Measurements from ENCODE around the gene CYB5RL.

GRCh38 chr1:54243022-54243421 is 43.2 kb upstream of the CYB5RL start:
- TF ChIP-seq, protein P1, sequence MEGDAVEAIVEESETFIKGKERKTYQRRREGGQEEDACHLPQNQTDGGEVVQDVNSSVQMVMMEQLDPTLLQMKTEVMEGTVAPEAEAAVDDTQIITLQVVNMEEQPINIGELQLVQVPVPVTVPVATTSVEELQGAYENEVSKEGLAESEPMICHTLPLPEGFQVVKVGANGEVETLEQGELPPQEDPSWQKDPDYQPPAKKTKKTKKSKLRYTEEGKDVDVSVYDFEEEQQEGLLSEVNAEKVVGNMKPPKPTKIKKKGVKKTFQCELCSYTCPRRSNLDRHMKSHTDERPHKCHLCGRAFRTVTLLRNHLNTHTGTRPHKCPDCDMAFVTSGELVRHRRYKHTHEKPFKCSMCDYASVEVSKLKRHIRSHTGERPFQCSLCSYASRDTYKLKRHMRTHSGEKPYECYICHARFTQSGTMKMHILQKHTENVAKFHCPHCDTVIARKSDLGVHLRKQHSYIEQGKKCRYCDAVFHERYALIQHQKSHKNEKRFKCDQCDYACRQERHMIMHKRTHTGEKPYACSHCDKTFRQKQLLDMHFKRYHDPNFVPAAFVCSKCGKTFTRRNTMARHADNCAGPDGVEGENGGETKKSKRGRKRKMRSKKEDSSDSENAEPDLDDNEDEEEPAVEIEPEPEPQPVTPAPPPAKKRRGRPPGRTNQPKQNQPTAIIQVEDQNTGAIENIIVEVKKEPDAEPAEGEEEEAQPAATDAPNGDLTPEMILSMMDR (IDR thresholded peaks at IDR 0.05): no peak
- TF ChIP-seq POLR2A (IDR thresholded peaks at IDR 0.05): no peak
- no peak for TF ChIP-seq EP300 (IDR thresholded peaks at IDR 0.05)
